Measurements from ENCODE around the gene CMTM4.

CMTM4 gene

DNA sequence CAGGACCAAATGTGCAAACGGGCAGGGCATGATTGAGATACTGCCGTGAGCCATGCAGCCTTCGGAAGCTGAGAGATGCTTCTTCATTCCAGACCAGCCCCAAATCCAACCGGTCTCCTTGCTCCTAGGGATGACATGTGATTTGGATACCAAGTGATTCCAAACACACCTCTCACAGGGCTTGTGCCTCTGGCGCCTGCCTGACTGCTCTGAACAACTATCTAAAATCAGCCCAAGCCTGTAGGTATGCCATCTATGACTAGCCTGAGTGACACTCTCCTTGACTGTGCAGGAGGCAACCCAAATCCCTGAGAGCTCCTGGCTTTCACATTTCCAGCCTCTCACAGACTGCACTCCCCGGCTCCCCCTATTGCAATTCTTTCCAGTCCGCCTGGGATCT lies 34.6 kb upstream of the CMTM4 start:
- Histone ChIP-seq H3K36me3 (ENCODE audit: insufficient read depth) (peaks cover 11% of the 10 kb centered on the region; the same call in 1 of the 2 replicates), H3K27ac (no peak overlapping the region), H2AFZ (ENCODE audit: low read depth) (no peak overlapping the region), H3K27me3 (ENCODE audit: insufficient read depth, low read depth) (no peaks in the 10 kb centered on the region), H3K4me3 (IDR thresholded peaks at IDR 0.05; ENCODE audit: insufficient read depth, low read depth, low read length) (no peak overlapping the region), H3K9ac (no peak overlapping the region), H3K79me2 (ENCODE audit: insufficient read depth, low read depth) (no peaks in the 10 kb centered on the region), H4K20me1 (ENCODE audit: insufficient read depth) (no peaks in the 10 kb centered on the region), H3K4me1 (ENCODE audit: low read depth, poor library complexity, severe bottlenecking) (peaks cover 6% of the 10 kb centered on the region), H3K4me2 (no peak overlapping the region)
- TF ChIP-seq CTCF (conservative IDR thresholded peaks at IDR 0.05; ENCODE audit: low read depth, low read length): no peak

DNA sequence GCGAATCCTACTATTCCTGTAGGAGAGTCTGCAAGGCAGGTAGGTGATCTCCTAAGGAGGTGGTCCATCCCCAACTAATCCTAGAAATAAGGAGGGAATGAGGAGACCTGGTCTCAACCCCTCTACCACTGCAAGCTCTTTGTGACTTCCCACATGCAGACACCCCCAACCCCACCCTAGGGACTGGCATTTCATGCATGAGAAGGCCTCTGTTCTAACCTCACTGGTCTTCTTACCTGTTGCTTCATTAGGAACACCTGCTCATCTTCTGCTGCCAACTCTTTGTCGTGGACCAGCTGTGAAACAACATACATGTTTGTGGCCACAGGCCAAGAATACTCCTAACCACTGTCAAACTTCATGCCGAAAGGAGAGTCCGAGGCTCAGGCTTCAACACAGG lies 32.3 kb upstream of the CMTM4 start:
- Histone ChIP-seq H3K4me2 (no peak overlapping the region), H3K4me3 (IDR thresholded peaks at IDR 0.05; ENCODE audit: insufficient read depth, low read depth, low read length) (no peak overlapping the region), H3K36me3 (ENCODE audit: insufficient read depth) (peaks cover 3% of the 10 kb centered on the region; the same call in 1 of the 2 replicates), H4K20me1 (ENCODE audit: insufficient read depth) (no peaks in the 10 kb centered on the region), H3K79me2 (ENCODE audit: insufficient read depth, low read depth) (no peaks in the 10 kb centered on the region), H3K4me1 (ENCODE audit: low read depth, poor library complexity, severe bottlenecking) (peaks cover 6% of the 10 kb centered on the region), H3K27me3 (ENCODE audit: insufficient read depth, low read depth) (no peaks in the 10 kb centered on the region), H3K27ac (no peak overlapping the region), H2AFZ (ENCODE audit: low read depth) (no peak overlapping the region), H3K9ac (no peak overlapping the region)
- TF ChIP-seq CTCF (conservative IDR thresholded peaks at IDR 0.05; ENCODE audit: low read depth, low read length): no peak

GRCh38 chr16:66728117-66728787 lies 31.7 kb upstream of the CMTM4 start:
- H3K4me1 ChIP-seq (ENCODE audit: low read depth, poor library complexity, severe bottlenecking): peaks cover 6% of the 10 kb centered on the region
- peaks cover 6% of the 10 kb centered on the region; the same call in 1 of the 2 replicates for H3K36me3 ChIP-seq (ENCODE audit: insufficient read depth)
- H2AFZ ChIP-seq (ENCODE audit: low read depth): no peak overlapping the region
- no peak overlapping the region for H3K4me3 ChIP-seq (IDR thresholded peaks at IDR 0.05; ENCODE audit: insufficient read depth, low read depth, low read length)
- no peak overlapping the region for H3K9ac ChIP-seq
- H3K79me2 ChIP-seq (ENCODE audit: insufficient read depth, low read depth): no peaks in the 10 kb centered on the region
- H3K4me2 ChIP-seq: no peak overlapping the region
- no peaks in the 10 kb centered on the region for H4K20me1 ChIP-seq (ENCODE audit: insufficient read depth)
- TF ChIP-seq CTCF (conservative IDR thresholded peaks at IDR 0.05; ENCODE audit: low read depth, low read length): peak; percentile 91
- no peaks in the 10 kb centered on the region for H3K27me3 ChIP-seq (ENCODE audit: insufficient read depth, low read depth)
- H3K27ac ChIP-seq: no peak overlapping the region

DNA sequence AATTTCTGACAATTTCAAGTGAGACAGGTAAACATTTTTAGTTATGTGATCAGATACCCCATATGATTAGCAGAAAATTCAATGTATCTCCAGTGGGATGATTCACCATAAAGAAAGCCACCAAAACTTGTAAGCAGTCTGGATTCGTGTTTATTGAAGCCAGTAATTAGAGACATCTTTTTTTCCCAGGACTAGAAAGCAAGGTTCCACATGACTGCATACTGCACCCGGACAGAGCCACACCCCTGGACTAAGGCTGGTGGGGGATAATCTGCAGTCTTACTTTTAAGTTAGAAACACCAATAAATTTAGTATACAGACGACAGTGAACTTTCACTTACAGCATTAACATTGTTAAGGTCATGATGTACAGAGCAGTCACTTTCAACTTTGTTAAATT lies 24.2 kb upstream of the CMTM4 start:
- Histone ChIP-seq H3K79me2 (ENCODE audit: insufficient read depth, low read depth) (no peaks in the 10 kb centered on the region), H3K4me3 (IDR thresholded peaks at IDR 0.05; ENCODE audit: insufficient read depth, low read depth, low read length) (no peak overlapping the region), H3K27me3 (ENCODE audit: insufficient read depth, low read depth) (no peaks in the 10 kb centered on the region), H3K9ac (no peak overlapping the region), H3K27ac (no peak overlapping the region), H3K4me1 (ENCODE audit: low read depth, poor library complexity, severe bottlenecking) (no peaks in the 10 kb centered on the region), H2AFZ (ENCODE audit: low read depth) (no peak overlapping the region), H3K36me3 (ENCODE audit: insufficient read depth) (0 out of 2 replicates have a peak, but pooled peaks cover 3% of the 10 kb centered on the region), H3K4me2 (no peak overlapping the region), H4K20me1 (ENCODE audit: insufficient read depth) (no peaks in the 10 kb centered on the region)
- no peak for TF ChIP-seq CTCF (conservative IDR thresholded peaks at IDR 0.05; ENCODE audit: low read depth, low read length)
